ENCODE measurements around the gene THADA.

DNA sequence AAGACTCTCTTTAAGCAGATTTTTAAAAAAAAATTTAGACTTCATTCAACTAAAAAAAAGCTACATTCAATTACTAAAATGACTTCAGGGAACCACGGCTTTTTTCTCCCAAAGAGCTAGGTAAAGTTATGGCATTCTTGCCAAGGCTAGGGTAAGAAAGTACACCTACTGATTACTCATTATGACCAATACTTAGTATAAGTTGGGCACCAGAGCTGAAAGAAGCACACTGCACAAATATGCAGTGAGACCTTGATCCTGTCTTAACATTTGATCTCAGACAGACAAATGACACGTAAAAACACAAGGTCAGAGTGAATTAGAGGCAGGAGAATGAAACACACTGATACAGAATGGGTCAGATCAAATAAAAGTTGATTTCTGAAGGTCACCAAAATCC, 88.7 kb downstream of the THADA start:
- no peak for TF ChIP-seq POLR2A (IDR thresholded peaks at IDR 0.05)
- TF ChIP-seq, protein P1, sequence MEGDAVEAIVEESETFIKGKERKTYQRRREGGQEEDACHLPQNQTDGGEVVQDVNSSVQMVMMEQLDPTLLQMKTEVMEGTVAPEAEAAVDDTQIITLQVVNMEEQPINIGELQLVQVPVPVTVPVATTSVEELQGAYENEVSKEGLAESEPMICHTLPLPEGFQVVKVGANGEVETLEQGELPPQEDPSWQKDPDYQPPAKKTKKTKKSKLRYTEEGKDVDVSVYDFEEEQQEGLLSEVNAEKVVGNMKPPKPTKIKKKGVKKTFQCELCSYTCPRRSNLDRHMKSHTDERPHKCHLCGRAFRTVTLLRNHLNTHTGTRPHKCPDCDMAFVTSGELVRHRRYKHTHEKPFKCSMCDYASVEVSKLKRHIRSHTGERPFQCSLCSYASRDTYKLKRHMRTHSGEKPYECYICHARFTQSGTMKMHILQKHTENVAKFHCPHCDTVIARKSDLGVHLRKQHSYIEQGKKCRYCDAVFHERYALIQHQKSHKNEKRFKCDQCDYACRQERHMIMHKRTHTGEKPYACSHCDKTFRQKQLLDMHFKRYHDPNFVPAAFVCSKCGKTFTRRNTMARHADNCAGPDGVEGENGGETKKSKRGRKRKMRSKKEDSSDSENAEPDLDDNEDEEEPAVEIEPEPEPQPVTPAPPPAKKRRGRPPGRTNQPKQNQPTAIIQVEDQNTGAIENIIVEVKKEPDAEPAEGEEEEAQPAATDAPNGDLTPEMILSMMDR (IDR thresholded peaks at IDR 0.05) = no peak
- TF ChIP-seq EP300 (IDR thresholded peaks at IDR 0.05) = no peak
